ENCODE measurements around the gene ZNF334. TPM values are rescaled to one million over a fixed set of nuclear protein-coding genes. Genes with fewer than 3 reads are reported as not detected.

ZNF334 gene
- polyA plus RNA-seq, 1 donor (not counting 4 experiments of a cell fraction or from before 2014, with no cell fraction given), result 1.3 TPM

DNA sequence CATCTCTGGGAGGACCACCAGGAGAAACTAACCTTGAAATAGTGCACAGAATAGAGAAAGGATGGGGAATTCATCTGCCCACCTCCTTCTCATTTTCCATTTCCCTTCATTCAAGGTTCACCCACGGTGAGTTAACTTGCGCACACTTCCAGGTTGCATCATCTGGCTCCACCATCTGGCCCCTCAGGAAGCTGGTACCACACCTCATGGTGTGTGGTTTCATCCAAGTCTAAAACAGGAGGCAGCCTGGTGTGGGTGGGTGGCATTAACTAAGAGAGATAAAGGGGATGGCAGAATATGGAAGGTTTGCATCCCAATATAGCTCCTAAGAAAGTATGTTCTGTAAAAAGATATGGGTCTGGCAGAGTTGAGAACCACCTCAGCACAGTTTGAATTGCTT, 3.8 kb downstream of the ZNF334 start:
- no peaks in the 10 kb centered on the region for H3K9me1 ChIP-seq (ENCODE audit: control insufficient read depth, extremely low read depth, insufficient read depth, low read length)
- no peaks in the 10 kb centered on the region for H3K4me1 ChIP-seq (ENCODE audit: control insufficient read depth, extremely low read depth, insufficient read depth, low read length)
- H3K4me3 ChIP-seq (ENCODE audit: control insufficient read depth in 2 of 3, extremely low read depth in 1 of 3, insufficient read depth in 2 of 3, low read depth in 1 of 3, low read length in 3 of 3), result no peak overlapping the region
- H3K27me3 ChIP-seq (ENCODE audit: control insufficient read depth, extremely low read depth, insufficient read depth, low read length), result no peaks in the 10 kb centered on the region
- no peak overlapping the region for H3K27ac ChIP-seq (ENCODE audit: control insufficient read depth, insufficient read depth, low read length)
- H3K79me2 ChIP-seq (ENCODE audit: control insufficient read depth, insufficient read depth, low read length), result no peaks in the 10 kb centered on the region
- TF ChIP-seq, protein P1, sequence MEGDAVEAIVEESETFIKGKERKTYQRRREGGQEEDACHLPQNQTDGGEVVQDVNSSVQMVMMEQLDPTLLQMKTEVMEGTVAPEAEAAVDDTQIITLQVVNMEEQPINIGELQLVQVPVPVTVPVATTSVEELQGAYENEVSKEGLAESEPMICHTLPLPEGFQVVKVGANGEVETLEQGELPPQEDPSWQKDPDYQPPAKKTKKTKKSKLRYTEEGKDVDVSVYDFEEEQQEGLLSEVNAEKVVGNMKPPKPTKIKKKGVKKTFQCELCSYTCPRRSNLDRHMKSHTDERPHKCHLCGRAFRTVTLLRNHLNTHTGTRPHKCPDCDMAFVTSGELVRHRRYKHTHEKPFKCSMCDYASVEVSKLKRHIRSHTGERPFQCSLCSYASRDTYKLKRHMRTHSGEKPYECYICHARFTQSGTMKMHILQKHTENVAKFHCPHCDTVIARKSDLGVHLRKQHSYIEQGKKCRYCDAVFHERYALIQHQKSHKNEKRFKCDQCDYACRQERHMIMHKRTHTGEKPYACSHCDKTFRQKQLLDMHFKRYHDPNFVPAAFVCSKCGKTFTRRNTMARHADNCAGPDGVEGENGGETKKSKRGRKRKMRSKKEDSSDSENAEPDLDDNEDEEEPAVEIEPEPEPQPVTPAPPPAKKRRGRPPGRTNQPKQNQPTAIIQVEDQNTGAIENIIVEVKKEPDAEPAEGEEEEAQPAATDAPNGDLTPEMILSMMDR (optimal IDR thresholded peaks at IDR 0.05 in 1 of 3, IDR thresholded peaks at IDR 0.05 in 1 of 3, conservative IDR thresholded peaks at IDR 0.05 in 1 of 3; ENCODE audit: extremely low read depth in 1 of 3, insufficient read depth in 2 of 3, low read length in 3 of 3), result no peak
- TF ChIP-seq EZH2 (IDR thresholded peaks at IDR 0.05; ENCODE audit: low read length), result no peak
- FAIRE-seq, result no peak
- no peak overlapping the region for H2AFZ ChIP-seq (ENCODE audit: control insufficient read depth, low read length)
- no peak overlapping the region for H3K9ac ChIP-seq (ENCODE audit: control insufficient read depth, extremely low read depth, insufficient read depth, low read length)
- DNase-seq (ENCODE audit: low read depth, low spot score), result no peak
- H3K9me3 ChIP-seq (ENCODE audit: control insufficient read depth, low read depth, low read length), result no peaks in the 10 kb centered on the region
- no peaks in the 10 kb centered on the region for H4K20me1 ChIP-seq (ENCODE audit: control insufficient read depth, extremely low read depth, insufficient read depth, low read length)
- no peaks in the 10 kb centered on the region for H3K36me3 ChIP-seq (ENCODE audit: control insufficient read depth in 2 of 2, extremely low read depth in 1 of 2, insufficient read depth in 2 of 2, low read length in 2 of 2)
- dilution Hi-C loops (cut with MboI; ENCODE audit: extremely low pct_ligation_motif_present, low sequenced_read_pairs), result no loop called here
- H3K4me2 ChIP-seq (ENCODE audit: control insufficient read depth, extremely low read depth, insufficient read depth, low read depth, low read length), result no peak overlapping the region

DNA sequence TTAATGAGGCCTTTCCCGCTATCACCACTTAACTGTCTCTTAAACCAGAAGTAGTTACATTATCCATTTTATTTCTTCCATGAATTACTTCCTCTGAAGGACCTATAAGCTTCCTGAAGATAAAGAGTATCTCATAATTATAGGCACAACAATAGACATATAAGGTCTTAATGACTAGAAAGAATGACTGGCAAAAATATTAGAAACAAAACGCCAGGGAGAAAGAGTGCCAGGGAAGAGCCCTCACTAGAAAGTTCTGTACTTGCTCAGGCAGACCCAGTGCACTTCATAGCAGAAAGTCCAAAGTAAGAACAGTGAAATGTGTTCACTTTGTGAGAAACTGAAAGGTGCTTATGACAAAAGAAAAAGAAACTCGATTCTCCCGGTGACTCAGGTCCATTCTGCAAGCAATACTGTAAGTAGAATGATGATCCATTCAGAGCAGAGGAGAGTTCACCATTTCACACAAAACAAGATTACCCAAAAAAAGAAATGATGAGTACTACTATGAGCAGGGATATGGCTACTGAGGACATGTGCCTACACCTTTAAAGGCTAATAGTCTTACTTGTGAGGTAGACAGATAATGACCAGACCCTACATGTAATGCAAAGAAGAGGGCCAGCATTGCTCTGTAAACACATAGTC, 5.5 kb downstream of the ZNF334 start:
- Histone ChIP-seq H3K27me3 (ENCODE audit: control insufficient read depth, extremely low read depth, insufficient read depth, low read length) (no peaks in the 10 kb centered on the region), H3K9me3 (ENCODE audit: control insufficient read depth, low read depth, low read length) (no peaks in the 10 kb centered on the region), H3K4me2 (ENCODE audit: control insufficient read depth, extremely low read depth, insufficient read depth, low read depth, low read length) (no peak overlapping the region), H2AFZ (ENCODE audit: control insufficient read depth, low read length) (no peak overlapping the region), H3K79me2 (ENCODE audit: control insufficient read depth, insufficient read depth, low read length) (no peaks in the 10 kb centered on the region), H3K36me3 (ENCODE audit: control insufficient read depth in 2 of 2, extremely low read depth in 1 of 2, insufficient read depth in 2 of 2, low read length in 2 of 2) (no peaks in the 10 kb centered on the region), H3K4me1 (ENCODE audit: control insufficient read depth, extremely low read depth, insufficient read depth, low read length) (no peaks in the 10 kb centered on the region), H3K4me3 (ENCODE audit: control insufficient read depth in 2 of 3, extremely low read depth in 1 of 3, insufficient read depth in 2 of 3, low read depth in 1 of 3, low read length in 3 of 3) (no peak overlapping the region), H4K20me1 (ENCODE audit: control insufficient read depth, extremely low read depth, insufficient read depth, low read length) (no peaks in the 10 kb centered on the region), H3K9me1 (ENCODE audit: control insufficient read depth, extremely low read depth, insufficient read depth, low read length) (no peaks in the 10 kb centered on the region), H3K27ac (ENCODE audit: control insufficient read depth, insufficient read depth, low read length) (no peak overlapping the region), H3K9ac (ENCODE audit: control insufficient read depth, extremely low read depth, insufficient read depth, low read length) (no peak overlapping the region)
- TF ChIP-seq EZH2 (IDR thresholded peaks at IDR 0.05; ENCODE audit: low read length), result no peak
- TF ChIP-seq, protein P1 (optimal IDR thresholded peaks at IDR 0.05 in 1 of 3, IDR thresholded peaks at IDR 0.05 in 1 of 3, conservative IDR thresholded peaks at IDR 0.05 in 1 of 3; ENCODE audit: extremely low read depth in 1 of 3, insufficient read depth in 2 of 3, low read length in 3 of 3), result no peak
- no peak for FAIRE-seq
- dilution Hi-C loops (cut with MboI; ENCODE audit: extremely low pct_ligation_motif_present, low sequenced_read_pairs), result no loop called here
- no peak for DNase-seq (ENCODE audit: low read depth, low spot score)
